OCI-LY3 (cell line): Measurements from ENCODE around the gene MICALL2.

Experiments
- CTCF ChIP-seq: fragments of 200-600, 300-600 bp; sonication (generic); IDR thresholded peaks from 2 replicates; pipeline ENCODE4 v1.5.1; 2014; ENCODE audit warnings: antibody characterized with exemption, low read length, low read depth
- EZH2phosphoT487 ChIP-seq: fragments of 200-600 bp; shearing (Covaris generic); IDR thresholded peaks from 2 replicates; pipeline ENCODE4 v1.6.1; 2018; ENCODE audit warnings: antibody characterized with exemption, mixed run types, low read depth

- no peak for TF ChIP-seq EZH2phosphoT487
- no peak for TF ChIP-seq CTCF
Measured at GRCh38 chr7:1385809-1386622, 73.3 kb downstream of the MICALL2 start.
